ENCODE data around the gene DNAJA4.

DNAJA4 gene

GRCh38 chr15:78264304-78265136 lies at the start of gene DNAJA4:
Gene DNAJA4, plus strand, starts transcription at chr15:78264562. Its CDS starts 202 bp downstream, at chr15:78264764.
- DNase-seq: peak; percentile 63

DNA sequence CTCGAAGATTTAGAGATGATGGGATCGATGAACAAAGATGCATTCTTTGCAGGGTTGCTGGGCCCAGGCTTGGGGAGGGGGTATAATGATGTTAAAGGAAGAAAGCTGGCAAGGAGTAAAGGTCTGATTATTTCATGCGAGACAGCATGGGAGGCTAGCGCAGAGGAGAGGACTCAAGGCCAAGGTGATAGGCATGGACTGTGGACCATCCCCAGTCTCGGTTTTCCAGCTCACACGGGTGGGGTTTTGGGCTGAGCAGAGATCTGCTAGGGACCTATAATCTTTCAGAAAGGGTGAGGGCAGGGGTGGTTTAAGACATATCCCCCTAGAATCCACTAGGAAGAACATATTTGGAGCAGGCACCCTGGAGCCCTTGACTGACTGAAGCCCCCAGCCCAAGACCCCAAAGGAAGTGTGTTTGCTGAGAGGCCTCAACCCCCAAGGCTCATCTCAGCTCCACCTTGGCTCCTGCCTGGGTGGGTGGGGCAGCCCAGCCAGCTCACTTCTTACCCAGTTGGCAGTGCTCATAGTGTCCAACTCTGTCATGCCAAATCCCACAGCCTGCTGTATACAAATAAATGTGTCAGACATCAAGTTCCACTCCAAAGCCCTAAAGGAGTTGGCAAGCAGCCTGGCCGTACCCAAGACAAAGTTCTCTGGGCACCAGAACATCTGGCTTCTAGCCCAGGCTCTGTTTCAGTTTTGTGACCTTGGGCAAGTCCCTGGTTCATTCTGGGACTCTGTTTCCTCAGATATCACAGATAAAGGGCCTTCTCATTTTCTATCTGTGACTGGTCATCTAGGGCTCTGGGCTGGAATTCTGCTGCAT lies 47.9 kb upstream of the DNAJA4 start:
- DNase-seq: no peak

- DNase-seq: no peak
These were observed 43.6 kb upstream of the DNAJA4 start for GRCh38 chr15:78220713-78221112.

- DNase-seq: no peak
These were observed 41.5 kb upstream of the DNAJA4 start for GRCh38 chr15:78222745-78223395.

GRCh38 chr15:78223396-78224022 lies 40.9 kb upstream of the DNAJA4 start:
- no peak for DNase-seq

GRCh38 chr15:78224023-78224411 lies 40.3 kb upstream of the DNAJA4 start:
- DNase-seq: no peak

DNA sequence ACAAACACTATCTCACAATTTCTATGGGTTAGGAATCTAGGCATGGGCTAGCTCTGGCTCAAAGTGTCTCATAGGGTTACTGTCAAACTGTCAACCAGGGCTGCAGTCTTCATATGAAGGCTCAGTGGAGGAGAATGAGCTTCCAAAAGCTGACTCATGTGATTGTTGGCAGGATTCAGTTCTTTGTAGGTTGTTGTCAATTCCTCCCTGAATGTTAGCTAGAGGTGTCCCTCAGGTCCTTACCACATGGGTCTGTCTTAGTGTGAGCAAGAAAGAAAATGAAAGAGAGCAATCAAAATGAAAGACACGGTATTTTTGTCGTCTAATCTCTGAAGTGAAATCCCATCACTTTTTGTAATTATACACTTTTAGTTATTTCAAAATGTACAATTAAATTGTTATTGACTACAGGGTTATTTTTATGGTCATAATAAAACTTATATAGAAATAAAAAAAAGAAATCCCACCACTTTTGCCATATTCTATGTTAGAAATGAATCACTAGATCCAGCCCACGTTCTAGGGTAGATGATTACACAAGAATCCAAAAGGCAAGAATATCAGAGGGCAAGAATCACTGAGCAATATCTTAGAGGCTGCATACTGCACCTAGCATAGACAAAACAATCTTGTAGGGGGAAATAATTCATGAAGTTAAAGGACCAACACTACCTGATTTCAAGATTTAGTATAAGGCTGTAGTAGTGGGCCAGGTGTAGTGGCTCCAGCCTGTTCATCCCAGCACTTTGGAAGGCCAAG lies 38.4 kb upstream of the DNAJA4 start:
- no peak for DNase-seq

GRCh38 chr15:78228356-78228996 lies 35.9 kb upstream of the DNAJA4 start:
- no peak for DNase-seq

GRCh38 chr15:78229431-78230406 lies 34.6 kb upstream of the DNAJA4 start:
- no peak for DNase-seq

DNA sequence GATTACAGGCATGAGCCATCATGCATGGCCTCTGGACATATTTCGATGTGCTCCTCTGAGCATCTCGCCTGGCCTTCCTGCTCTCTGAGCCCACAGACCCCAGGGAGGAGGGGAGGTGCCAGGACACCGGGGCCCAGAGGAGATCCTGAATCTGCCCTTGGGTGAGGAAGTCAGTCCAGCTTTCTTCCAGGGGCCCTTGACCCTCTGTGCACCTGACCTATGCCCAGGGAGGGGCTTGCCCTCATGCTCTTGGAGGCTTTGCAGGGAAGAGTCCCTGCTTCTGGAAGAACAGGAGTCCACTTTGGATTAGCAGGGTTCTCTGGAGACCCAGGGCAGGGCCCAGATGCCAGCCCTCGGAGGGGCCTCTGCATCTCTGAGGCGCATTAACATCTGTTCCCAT lies 31.4 kb upstream of the DNAJA4 start:
- DNase-seq: no peak

DNA sequence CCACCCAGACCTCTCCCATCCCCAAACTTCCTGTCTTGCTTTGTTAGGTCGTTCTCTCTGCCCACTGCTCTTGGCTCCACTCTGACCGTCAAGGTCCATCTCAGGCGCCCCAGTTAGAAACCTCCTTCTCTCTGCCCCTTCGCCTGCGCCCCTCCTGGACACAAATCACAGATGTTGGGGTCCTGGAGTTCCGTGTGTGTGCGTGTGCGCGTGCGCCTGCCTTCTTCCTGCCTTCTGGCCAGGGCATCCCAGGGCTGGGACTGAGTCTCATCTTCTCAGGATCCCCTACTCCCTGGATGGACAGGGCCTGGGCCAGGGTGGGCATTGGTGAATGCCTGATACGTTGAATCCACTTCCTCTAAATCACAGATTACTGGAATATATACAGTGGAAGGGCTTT lies 30.9 kb upstream of the DNAJA4 start:
- no peak for DNase-seq

- no peak for DNase-seq
These were observed 29.8 kb upstream of the DNAJA4 start, which contains the start of gene ACSBG1 for GRCh38 chr15:78234515-78235040. Gene ACSBG1, minus strand, starts transcription at chr15:78234565. Its CDS starts 64 bp downstream, at chr15:78234501.

DNA sequence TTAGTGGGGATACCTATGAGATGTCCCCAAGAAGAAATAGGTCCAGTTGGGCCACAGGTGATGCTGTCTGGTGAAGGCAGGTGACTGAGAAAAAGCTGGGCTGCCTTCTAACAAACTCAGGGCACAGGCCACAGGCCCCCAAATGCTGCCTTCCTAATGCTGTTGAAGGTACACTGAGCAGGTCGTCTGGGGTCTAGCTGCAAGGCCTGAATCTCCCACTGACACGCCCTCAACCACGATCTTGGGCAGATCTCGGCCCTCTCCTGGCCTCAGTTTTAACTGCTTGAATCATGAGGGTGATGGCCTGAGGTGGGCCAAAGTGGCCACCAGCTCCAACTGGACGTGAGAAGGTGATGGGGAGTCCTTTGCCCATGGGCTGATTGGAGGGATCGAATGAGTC lies 27.9 kb upstream of the DNAJA4 start:
- no peak for DNase-seq

GRCh38 chr15:78237146-78237545 lies 27.2 kb upstream of the DNAJA4 start:
- no peak for DNase-seq

DNA sequence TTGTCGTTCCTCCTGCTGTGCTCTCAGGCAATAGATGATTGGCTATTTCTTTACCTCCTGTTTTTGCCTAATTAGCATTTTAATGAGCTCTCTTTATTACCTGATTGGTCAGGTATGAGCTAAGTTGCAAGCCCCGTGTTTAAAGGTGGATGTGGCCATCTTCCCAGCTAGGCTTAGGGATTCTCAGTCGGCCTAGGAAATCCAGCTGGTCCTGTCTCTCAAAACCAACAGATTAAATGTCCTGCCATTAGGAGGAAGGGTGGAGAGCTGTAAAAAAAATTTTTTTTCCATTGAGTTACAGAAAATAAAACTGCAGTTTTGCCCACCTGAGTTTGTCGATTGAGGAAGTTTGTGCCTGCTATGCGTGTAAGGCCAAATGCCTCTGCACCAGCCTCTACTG lies 24.6 kb upstream of the DNAJA4 start:
- DNase-seq: no peak

GRCh38 chr15:78241017-78241416 lies 23.3 kb upstream of the DNAJA4 start:
- peak; percentile 82 for DNase-seq

- no peak for DNase-seq
These were observed 22.2 kb upstream of the DNAJA4 start for GRCh38 chr15:78242128-78242527.

DNA sequence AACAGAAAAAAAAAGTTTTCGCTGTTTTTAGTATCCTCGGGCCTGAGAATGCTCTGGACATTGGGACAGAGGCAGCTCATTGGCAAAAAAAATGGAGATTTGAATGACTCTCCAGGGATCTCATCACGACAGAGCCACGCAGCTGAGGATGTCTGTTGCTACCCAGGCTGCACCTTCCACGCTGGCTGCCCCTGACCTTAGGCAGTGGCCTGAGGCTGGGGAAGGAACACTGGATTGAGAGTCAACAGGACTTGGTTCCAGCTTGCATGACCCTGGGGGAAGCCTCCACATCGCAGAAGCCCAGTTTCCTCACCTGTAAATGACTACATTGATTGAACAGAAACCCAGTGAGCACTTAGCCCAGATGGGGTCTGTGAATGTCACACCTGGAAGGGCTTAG lies 21.3 kb upstream of the DNAJA4 start:
- no peak for DNase-seq

GRCh38 chr15:78243491-78243941 lies 20.8 kb upstream of the DNAJA4 start:
- DNase-seq: no peak

GRCh38 chr15:78244101-78244500 lies 20.3 kb upstream of the DNAJA4 start:
- DNase-seq: no peak
